ENCODE measurements around the gene XIRP1.

DNA sequence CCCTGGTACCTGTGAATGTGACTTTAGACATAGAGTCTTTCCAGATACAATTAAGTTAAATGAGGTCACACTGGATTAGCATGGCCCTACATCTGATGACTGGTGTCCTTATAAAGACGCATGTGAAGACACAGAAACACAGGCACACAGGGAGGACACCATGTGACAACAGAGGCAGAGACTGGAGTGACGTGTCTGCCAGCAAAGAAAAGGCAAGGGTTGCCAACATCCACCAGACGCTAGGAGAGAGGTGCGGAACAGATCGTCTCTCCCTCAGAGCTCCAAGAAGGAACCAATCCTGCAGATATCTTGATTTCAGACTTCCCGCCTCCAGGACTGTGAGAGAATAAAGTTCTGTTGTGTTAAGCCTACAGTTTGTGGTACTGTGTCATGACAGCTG, 44.6 kb upstream of the XIRP1 start:
- TF ChIP-seq, protein P1, sequence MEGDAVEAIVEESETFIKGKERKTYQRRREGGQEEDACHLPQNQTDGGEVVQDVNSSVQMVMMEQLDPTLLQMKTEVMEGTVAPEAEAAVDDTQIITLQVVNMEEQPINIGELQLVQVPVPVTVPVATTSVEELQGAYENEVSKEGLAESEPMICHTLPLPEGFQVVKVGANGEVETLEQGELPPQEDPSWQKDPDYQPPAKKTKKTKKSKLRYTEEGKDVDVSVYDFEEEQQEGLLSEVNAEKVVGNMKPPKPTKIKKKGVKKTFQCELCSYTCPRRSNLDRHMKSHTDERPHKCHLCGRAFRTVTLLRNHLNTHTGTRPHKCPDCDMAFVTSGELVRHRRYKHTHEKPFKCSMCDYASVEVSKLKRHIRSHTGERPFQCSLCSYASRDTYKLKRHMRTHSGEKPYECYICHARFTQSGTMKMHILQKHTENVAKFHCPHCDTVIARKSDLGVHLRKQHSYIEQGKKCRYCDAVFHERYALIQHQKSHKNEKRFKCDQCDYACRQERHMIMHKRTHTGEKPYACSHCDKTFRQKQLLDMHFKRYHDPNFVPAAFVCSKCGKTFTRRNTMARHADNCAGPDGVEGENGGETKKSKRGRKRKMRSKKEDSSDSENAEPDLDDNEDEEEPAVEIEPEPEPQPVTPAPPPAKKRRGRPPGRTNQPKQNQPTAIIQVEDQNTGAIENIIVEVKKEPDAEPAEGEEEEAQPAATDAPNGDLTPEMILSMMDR (IDR thresholded peaks at IDR 0.05), result no peak
- no peak for TF ChIP-seq POLR2A (IDR thresholded peaks at IDR 0.05)

Data from esophagus squamous epithelium (tissue), 4 donors.